Gastroesophageal sphincter (tissue), 4 donors: ENCODE data around the gene ELMOD3. TPM values are rescaled to one million over a fixed set of nuclear protein-coding genes. Genes with fewer than 3 reads are reported as not detected.

Experiments used
- ATAC-seq: fragments of 150-250 bp; one replicate; pipeline ENCODE4 v1.9.1; 2016; ENCODE audit warnings: mild to moderate bottlenecking, moderate library complexity
- H3K27ac ChIP-seq, 4 donors: fragments of 200-600 bp; sonication (generic) in 3 of 4; 1 replicate in 3 of 4; 2 replicates in 1 of 4; pipeline ENCODE4 v1.5.1; 2016 to 2019
- H3K27me3 ChIP-seq: fragments of 200-600 bp; sonication (generic); one replicate; pipeline ENCODE4 v1.5.1; 2019
- H3K36me3 ChIP-seq, 2 donors: fragments of 200-600 bp; sonication (generic); one replicate each; pipeline ENCODE4 v1.5.1; 2019; ENCODE audit warnings: control low read depth in 1 of 2
- H3K4me1 ChIP-seq, 3 donors: fragments of 200-600 bp; sonication (generic); 1 replicate in 2 of 3; 2 replicates in 1 of 3; pipeline ENCODE4 v1.5.1; 2016 to 2019; ENCODE audit warnings: control low read depth in 2 of 3
- H3K4me3 ChIP-seq, 2 donors: fragments of 200-600 bp; sonication (generic); one replicate each; pipeline ENCODE4 v1.5.1; 2019; ENCODE audit warnings: mild to moderate bottlenecking in 1 of 2, moderate library complexity in 1 of 2
- H3K9me3 ChIP-seq, 3 donors: fragments of 200-600 bp; sonication (generic); one replicate each; pipeline ENCODE4 v1.5.1; 2017 to 2019; ENCODE audit warnings: control low read depth in 2 of 3
- EP300 ChIP-seq: sonication (generic); formaldehyde crosslinking; IDR thresholded peaks from one replicate; pipeline ENCODE4 v1.6.1; 2017; ENCODE audit warnings: antibody characterized with exemption, mild to moderate bottlenecking
- POLR2A ChIP-seq, 2 donors: fragments of 450-650 bp; IDR thresholded peaks; one replicate each; pipeline ENCODE4 v1.6.1; 2017; ENCODE audit warnings: antibody characterized with exemption in 2 of 2, mild to moderate bottlenecking in 2 of 2, moderate library complexity in 1 of 2
- POLR2AphosphoS5 ChIP-seq: sonication (generic); formaldehyde crosslinking; IDR thresholded peaks from one replicate; pipeline ENCODE4 v1.6.1; 2017; ENCODE audit warnings: antibody characterized with exemption
- WGBS, 2 donors: methylation state at CpG; one replicate each; pipeline ENCODE4 v1.1.5; 2018; ENCODE audit warnings: low coverage in 1 of 2; 5-methylcytosine and 5-hydroxymethylcytosine counted together
- total RNA-seq, 4 donors: library from RNA; depleted of rRNA; stranded (reverse); fragments of >200 nt; gene quantifications; one replicate each; pipeline ENCODE4 v1.1.0, GENCODE V29; 2016
- TF ChIP-seq, protein P1 (sequence below), 4 experiments: fragments of 200-600 bp in 2 of 4; fragments of 450-650 bp in 2 of 4; sonication (generic) in 1 of 4; IDR thresholded peaks; one replicate each; pipeline ENCODE4 v1.5.1; 2017 to 2019; ENCODE audit warnings: antibody characterized with exemption in 4 of 4, mild to moderate bottlenecking in 2 of 4, moderate library complexity in 2 of 4

The ELMOD3 gene
- total RNA-seq, 4 donors from 2014 or later, result 12.4 to 25.8 (median 18.0) TPM

DNA sequence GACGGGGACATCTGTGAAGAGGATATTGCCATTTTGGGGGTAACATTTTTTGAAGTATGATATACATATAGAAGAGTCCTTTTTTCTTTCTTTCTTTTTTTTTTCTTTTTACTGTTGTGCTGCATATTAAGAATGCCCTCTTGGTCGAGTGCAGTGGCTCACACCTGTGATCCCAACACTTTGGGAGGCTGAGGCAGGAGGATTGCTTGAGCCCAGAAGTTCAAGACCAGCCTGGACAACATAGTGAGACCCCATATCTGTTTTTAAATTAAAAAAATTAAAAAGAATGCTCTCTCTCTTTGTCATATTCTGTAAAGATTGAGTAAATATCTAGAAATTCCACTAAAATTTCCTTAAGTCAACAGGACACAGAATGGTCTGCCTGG is 67.5 kb downstream of the ELMOD3 start:
- H3K4me3 ChIP-seq, result no peak overlapping the region
- no peaks in the 10 kb centered on the region for H3K9me3 ChIP-seq
- no peak for TF ChIP-seq POLR2AphosphoS5
- TF ChIP-seq EP300, result no peak
- TF ChIP-seq POLR2A (IDR thresholded peaks at IDR 0.05), result no peak
- TF ChIP-seq, protein P1, sequence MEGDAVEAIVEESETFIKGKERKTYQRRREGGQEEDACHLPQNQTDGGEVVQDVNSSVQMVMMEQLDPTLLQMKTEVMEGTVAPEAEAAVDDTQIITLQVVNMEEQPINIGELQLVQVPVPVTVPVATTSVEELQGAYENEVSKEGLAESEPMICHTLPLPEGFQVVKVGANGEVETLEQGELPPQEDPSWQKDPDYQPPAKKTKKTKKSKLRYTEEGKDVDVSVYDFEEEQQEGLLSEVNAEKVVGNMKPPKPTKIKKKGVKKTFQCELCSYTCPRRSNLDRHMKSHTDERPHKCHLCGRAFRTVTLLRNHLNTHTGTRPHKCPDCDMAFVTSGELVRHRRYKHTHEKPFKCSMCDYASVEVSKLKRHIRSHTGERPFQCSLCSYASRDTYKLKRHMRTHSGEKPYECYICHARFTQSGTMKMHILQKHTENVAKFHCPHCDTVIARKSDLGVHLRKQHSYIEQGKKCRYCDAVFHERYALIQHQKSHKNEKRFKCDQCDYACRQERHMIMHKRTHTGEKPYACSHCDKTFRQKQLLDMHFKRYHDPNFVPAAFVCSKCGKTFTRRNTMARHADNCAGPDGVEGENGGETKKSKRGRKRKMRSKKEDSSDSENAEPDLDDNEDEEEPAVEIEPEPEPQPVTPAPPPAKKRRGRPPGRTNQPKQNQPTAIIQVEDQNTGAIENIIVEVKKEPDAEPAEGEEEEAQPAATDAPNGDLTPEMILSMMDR (IDR thresholded peaks at IDR 0.05), result no peak
- H3K27ac ChIP-seq, result no peak overlapping the region
- ATAC-seq, result no peak
- 83 to 91% methylated on average over 1 to 2 of the region's 2 CpGs for WGBS, 2 donors
- no peaks in the 10 kb centered on the region for H3K27me3 ChIP-seq
- peaks cover 0 to 37% (median 15%) of the 10 kb centered on the region in 3 donors for H3K4me1 ChIP-seq
- H3K36me3 ChIP-seq, result no peaks in the 10 kb centered on the region

DNA sequence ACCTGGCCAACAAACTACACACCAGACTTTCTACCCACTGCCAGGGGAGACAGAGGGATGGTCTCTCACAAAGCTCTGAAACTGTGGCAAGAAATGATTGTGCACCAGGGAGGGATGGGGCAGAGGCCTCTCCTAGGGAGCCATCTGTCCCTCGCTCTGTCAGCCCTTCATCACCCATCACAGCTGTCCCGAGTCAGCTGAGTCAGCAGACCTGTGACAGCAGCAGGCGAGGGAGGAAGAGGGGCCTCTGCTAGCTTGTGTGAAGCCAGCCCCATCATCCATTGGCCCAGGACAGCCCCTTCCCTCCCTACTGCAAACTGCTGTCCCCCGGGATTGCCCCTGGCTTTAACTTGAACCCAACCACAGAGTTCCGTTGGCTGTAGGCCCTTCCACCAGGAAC is 69.0 kb downstream of the ELMOD3 start:
- Histone ChIP-seq H3K4me3 (no peak overlapping the region), H3K9me3 (no peaks in the 10 kb centered on the region), H3K27me3 (no peaks in the 10 kb centered on the region), H3K36me3 (no peaks in the 10 kb centered on the region), H3K4me1 (peaks cover 0 to 29% (median 10%) of the 10 kb centered on the region in 3 donors), H3K27ac (no peak overlapping the region)
- ATAC-seq, result no peak
- TF ChIP-seq POLR2AphosphoS5, result no peak
- TF ChIP-seq, protein P1 (IDR thresholded peaks at IDR 0.05), result no peak
- no peak for TF ChIP-seq POLR2A (IDR thresholded peaks at IDR 0.05)
- no peak for TF ChIP-seq EP300
- WGBS, 2 donors, result 25 to 80% methylated on average over 2 of the region's 5 CpGs

DNA sequence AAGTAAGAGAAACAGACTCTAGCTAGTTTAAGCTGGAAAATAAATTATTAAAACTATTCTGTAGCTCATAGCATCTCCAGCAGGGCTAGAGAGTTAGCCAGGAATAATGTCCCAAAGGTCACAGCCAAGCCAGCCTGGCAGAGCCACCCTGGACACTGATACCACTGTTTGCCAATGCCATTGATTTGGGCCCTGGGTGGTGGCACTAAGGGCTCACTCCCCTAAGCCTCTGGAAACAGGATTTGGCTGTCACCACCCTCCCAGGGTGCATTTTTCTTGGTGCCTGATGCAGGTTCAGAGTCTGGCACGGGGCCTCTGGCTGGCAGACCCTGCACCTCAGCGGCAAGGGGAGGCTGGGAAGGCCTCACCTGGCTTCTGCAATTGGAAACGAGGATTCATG is 71.0 kb downstream of the ELMOD3 start:
- no peak overlapping the region for H3K27ac ChIP-seq
- no peak for ATAC-seq

DNA sequence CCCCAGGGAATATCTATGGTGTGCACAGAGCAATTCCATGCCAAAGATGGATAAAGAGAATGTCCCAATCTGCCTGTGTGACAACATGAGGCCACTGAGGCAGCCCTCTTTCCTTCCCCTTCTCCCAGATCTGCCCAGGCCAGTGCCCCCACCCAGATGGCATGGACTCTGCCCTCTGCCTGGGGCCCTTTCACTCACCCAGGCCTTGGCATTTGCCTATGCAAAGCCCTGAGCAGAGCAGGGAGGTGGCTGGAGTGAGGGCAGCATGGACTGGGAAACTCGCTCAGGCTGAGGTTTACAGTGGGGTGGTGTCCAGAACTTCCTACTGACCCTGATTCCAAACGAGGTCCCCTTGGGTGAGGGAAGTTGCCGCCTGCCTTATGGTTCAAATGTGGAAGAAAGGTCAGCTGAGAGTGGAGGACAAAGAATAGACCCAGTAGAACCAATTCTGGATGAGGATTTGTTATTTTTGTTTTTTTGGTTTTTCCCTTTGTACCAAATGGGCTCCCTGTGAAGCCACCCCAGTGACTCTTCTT is 72.8 kb downstream of the ELMOD3 start:
- no peak overlapping the region for H3K4me3 ChIP-seq
- no peaks in the 10 kb centered on the region for H3K9me3 ChIP-seq
- no peak for ATAC-seq
- WGBS, 2 donors, result 54 to 70% methylated on average over 2 of the region's 3 CpGs
- no peaks in the 10 kb centered on the region for H3K36me3 ChIP-seq
- no peaks in the 10 kb centered on the region for H3K27me3 ChIP-seq
- peaks cover 0 to 7% (median 0%) of the 10 kb centered on the region in 3 donors for H3K4me1 ChIP-seq
- no peak overlapping the region for H3K27ac ChIP-seq
- TF ChIP-seq EP300 (no peak), POLR2AphosphoS5 (no peak), POLR2A (IDR thresholded peaks at IDR 0.05) (no peak)
- TF ChIP-seq, protein P1 (IDR thresholded peaks at IDR 0.05), result no peak

More for the DNA sequence above, 71.0 kb downstream of the ELMOD3 start:
- Histone ChIP-seq H3K4me3 (no peak overlapping the region), H3K36me3 (no peaks in the 10 kb centered on the region), H3K4me1 (peaks cover 0 to 14% (median 5%) of the 10 kb centered on the region in 3 donors), H3K27me3 (no peaks in the 10 kb centered on the region), H3K9me3 (no peaks in the 10 kb centered on the region)
- TF ChIP-seq POLR2A (IDR thresholded peaks at IDR 0.05) (no peak), POLR2AphosphoS5 (no peak), EP300 (no peak)
- TF ChIP-seq, protein P1 (IDR thresholded peaks at IDR 0.05), result no peak
- WGBS, 2 donors, result 100% methylated on average over 1 to 2 of the region's 3 CpGs

DNA sequence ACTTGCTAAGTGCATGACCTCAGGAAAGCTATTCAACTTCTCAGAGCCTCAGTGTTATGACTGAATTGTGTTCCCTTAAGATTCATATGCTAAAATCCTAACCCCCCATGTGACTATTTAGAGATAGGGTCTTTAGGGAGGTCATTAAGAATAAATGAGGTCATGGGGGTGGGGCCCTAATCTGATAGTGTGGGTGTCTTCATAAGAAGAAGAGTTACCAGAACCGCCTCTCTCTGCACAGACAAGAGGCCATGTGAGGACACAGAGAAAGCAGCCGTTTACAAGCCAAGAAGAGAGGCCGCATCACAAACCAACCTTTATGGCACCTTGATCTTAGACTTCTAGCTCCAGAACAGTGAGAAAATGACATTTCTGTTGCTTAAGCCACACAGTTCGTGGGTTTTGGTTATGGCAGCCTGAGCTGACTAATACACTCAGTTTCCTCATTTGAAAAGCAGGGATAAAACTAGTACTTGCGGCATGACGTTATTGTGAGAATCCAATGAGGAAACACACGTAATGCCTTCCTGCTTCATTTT is 73.8 kb downstream of the ELMOD3 start:
- Histone ChIP-seq H3K9me3 (no peaks in the 10 kb centered on the region), H3K36me3 (no peaks in the 10 kb centered on the region), H3K4me3 (no peak overlapping the region), H3K4me1 (peaks cover 0 to 15% (median under 1%) of the 10 kb centered on the region in 3 donors), H3K27me3 (no peaks in the 10 kb centered on the region), H3K27ac (no peak overlapping the region)
- no peak for ATAC-seq
- 76 to 79% methylated on average over 6 to 7 of the region's 7 CpGs for WGBS, 2 donors
- TF ChIP-seq POLR2AphosphoS5 (no peak), EP300 (no peak), POLR2A (IDR thresholded peaks at IDR 0.05) (no peak)
- TF ChIP-seq, protein P1 (IDR thresholded peaks at IDR 0.05), result no peak
